ENCODE measurements around the gene TCF7. TPM values are rescaled to one million over a fixed set of nuclear protein-coding genes. Genes with fewer than 3 reads are reported as not detected.

Gene TCF7
- total RNA-seq, 1 experiment from 2014 or later, result 18.2 TPM

- no peak overlapping the region for H3K27ac ChIP-seq (ENCODE audit: insufficient read length, low read depth, low read length)
- H2BK15ac ChIP-seq (ENCODE audit: low read depth, low read length), result no peak overlapping the region
- no peaks in the 10 kb centered on the region for H3K23me2 ChIP-seq (ENCODE audit: insufficient read length, low read depth, low read length, poor library complexity, severe bottlenecking)
- no peak for DNase-seq
- H2AFZ ChIP-seq (ENCODE audit: low read length), result no peak overlapping the region
- no peak for TF ChIP-seq CTCF (conservative IDR thresholded peaks at IDR 0.05)
- no peak overlapping the region for H2BK5ac ChIP-seq (ENCODE audit: insufficient read length, low read length)
- H3K18ac ChIP-seq (ENCODE audit: insufficient read length, low read depth, low read length), result no peak overlapping the region
- no peaks in the 10 kb centered on the region for H4K20me1 ChIP-seq (ENCODE audit: control insufficient read depth, insufficient read depth, insufficient read length)
- no peak overlapping the region for H2BK12ac ChIP-seq (ENCODE audit: insufficient read length, low read depth, low read length)
- H3K9ac ChIP-seq (ENCODE audit: extremely low read depth, insufficient read length, low read length), result no peak overlapping the region
- H3K14ac ChIP-seq (ENCODE audit: insufficient read depth, low read length), result no peak overlapping the region
- no peak overlapping the region for H3K23ac ChIP-seq (ENCODE audit: insufficient read length, low read depth, low read length)
- Mint-ChIP-seq H3K27me3 (ENCODE audit: low read depth) (no peaks in the 10 kb centered on the region), H3K4me1 (peaks cover 10 to 16% of the 10 kb centered on the region in 2 experiments), H3K4me3 (no peak overlapping the region), H3K36me3 (ENCODE audit: insufficient read depth in 1 of 3, low read depth in 3 of 3) (peaks cover 5 to 12% (median 7%) of the 10 kb centered on the region in 3 experiments; a peak in 6 of 7 replicates), H3K27ac (peak overlapping the region in 1 of 3 experiments; percentile 79; a peak in 2 of 7 replicates), H3K9me3 (no peaks in the 10 kb centered on the region)
- H2AK5ac ChIP-seq (ENCODE audit: insufficient read length, low read length), result no peak overlapping the region
- H3K79me2 ChIP-seq (ENCODE audit: insufficient read depth, low read length), result no peaks in the 10 kb centered on the region; the same call in 1 of the 2 replicates
- no CpG with 5 or more reads among the region's 9 CpGs for WGBS (ENCODE audit: extremely low coverage, insufficient read length, low lambda C conversion rate)
- no peak overlapping the region for H3K4me2 ChIP-seq (ENCODE audit: insufficient read depth, insufficient read length, low read length)
- no peak overlapping the region for H4K8ac ChIP-seq (replicated peaks; ENCODE audit: insufficient read length, low read depth, low read length)
- H3K9me3 ChIP-seq (ENCODE audit: control insufficient read depth, low read depth, low read length), result no peaks in the 10 kb centered on the region
- H3K27me3 ChIP-seq (ENCODE audit: insufficient read depth, low read length), result no peaks in the 10 kb centered on the region
- H3K4me1 ChIP-seq (ENCODE audit: insufficient read depth, low read length), result no peaks in the 10 kb centered on the region
- H4K5ac ChIP-seq (ENCODE audit: insufficient read length, low read depth, low read length), result no peak overlapping the region
- no peak overlapping the region for H3T11ph ChIP-seq (ENCODE audit: low read length)
- H2BK120ac ChIP-seq (ENCODE audit: low read depth, low read length, poor library complexity, severe bottlenecking), result no peak overlapping the region
- H3K79me1 ChIP-seq (ENCODE audit: insufficient read depth, low read depth, low read length, poor library complexity, severe bottlenecking), result no peaks in the 10 kb centered on the region
- H2BK20ac ChIP-seq (ENCODE audit: low read depth, low read length, poor library complexity, severe bottlenecking), result no peak overlapping the region
- no peak overlapping the region for H3K4ac ChIP-seq (ENCODE audit: low read depth, low read length)
- H3K56ac ChIP-seq (ENCODE audit: insufficient read length, low read depth, low read length), result no peak overlapping the region
- H4K91ac ChIP-seq (ENCODE audit: insufficient read length, low read depth, low read length), result no peak overlapping the region
These were observed 18.9 kb downstream of the TCF7 start for GRCh38 chr5:134133188-134133994.

Data from H9 (cell line).